SHP77 (cell line): ENCODE data around the gene PDXP.

Experiments
- DNase-seq, 2 experiments: peaks; one replicate each; lab custom pipeline; 2025; lab: John Stamatoyannopoulos, UW

The PDXP gene

DNA sequence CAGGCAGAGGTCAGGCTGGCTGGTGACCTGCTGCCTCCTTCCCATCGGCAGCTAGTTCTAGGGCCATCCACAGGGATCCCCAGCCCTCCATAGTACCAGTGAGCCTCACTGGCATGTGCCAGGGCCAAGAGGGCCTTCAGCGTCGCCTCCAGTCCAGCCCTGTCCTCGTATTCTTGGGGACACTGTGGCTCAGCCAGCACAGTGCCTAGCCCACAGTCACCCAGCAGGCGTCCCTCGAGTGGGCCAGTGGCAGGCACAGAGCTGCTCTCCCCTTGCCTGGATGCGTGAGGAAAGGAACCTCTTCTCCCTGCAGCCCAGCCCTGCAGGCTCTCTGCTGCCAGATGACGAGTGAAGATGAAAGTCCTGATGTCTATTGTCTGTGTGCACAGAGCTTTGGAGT, 29.7 kb upstream of the PDXP start:
- no peak for DNase-seq

DNA sequence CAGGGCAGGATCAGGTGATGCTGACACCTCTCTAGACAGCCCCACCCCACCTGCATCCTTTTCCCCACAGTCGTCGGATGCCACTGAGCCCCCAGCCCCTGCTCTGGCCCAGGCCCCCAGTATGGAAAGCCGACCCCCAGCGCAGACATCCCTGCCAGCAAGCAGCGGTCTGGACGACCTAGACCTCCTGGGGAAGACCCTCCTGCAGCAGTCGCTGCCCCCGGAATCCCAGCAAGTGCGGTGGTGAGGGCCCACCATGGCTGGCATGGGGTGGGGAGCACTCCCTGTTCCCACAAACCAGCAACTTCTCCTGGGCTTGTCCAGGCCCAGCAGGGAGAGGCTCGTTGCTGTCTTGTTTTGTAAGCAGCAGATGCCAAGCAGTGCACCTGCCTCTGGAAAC, 28.6 kb upstream of the PDXP start:
- DNase-seq = no peak

DNA sequence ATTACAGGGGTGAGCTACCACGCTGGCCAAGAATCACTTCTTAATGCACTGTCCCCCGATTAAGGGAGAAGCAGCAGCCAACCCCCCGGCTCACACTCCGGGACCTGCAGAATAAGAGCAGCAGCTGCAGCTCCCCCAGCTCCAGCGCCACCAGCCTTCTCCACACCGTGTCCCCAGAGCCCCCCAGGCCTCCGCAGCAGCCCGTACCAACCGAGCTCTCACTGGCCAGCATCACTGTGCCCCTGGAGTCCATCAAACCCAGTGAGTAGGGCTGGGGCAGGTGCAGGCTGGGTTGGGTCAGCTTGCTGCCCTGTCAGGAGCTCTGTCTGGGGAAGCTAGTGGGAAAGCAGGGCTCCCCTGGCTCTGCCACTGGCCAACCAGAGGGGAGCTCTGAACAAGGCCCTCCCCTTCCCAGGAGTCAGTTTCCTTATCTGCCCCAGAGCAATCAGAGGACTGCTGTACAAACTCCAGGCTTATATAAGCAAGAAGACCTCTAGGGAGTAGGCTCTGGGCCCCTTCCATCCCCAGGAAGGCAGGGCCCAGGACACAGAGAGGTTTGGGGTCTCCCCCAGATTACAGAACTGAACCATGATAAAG, 27.6 kb upstream of the PDXP start:
- DNase-seq = no peak

DNA sequence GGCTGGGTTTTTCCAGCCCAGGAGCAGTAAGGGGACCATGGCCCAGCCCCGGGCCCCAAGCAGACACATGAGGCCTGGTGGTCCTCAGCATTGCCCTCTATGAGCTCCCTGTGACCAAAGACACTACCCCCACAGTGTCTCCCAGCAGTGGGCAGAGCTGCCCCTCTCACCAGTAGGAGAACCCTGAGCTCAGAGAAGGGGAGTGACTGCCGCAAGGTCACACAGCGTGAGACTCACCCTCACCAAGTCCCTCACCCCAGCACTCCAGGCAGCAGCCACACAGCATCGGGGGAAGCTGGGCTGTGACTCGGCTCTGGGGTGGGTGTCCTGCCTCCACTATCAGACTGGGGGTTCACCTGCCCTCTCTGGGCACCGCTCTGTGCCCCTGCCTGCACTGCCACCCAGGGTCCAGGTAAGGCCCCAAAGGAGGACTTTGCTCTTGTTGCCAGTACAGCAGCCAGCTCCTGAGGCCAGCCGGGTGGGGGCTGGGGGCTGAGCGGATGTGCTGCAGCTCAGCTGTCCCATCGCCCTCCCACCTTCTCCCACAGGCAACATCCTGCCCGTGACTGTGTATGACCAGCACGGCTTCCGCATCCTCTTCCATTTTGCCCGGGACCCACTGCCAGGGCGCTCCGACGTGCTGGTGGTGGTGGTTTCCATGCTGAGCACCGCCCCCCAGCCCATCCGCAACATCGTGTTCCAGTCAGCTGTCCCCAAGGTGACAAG, 26.9 kb upstream of the PDXP start:
- no peak for DNase-seq

DNA sequence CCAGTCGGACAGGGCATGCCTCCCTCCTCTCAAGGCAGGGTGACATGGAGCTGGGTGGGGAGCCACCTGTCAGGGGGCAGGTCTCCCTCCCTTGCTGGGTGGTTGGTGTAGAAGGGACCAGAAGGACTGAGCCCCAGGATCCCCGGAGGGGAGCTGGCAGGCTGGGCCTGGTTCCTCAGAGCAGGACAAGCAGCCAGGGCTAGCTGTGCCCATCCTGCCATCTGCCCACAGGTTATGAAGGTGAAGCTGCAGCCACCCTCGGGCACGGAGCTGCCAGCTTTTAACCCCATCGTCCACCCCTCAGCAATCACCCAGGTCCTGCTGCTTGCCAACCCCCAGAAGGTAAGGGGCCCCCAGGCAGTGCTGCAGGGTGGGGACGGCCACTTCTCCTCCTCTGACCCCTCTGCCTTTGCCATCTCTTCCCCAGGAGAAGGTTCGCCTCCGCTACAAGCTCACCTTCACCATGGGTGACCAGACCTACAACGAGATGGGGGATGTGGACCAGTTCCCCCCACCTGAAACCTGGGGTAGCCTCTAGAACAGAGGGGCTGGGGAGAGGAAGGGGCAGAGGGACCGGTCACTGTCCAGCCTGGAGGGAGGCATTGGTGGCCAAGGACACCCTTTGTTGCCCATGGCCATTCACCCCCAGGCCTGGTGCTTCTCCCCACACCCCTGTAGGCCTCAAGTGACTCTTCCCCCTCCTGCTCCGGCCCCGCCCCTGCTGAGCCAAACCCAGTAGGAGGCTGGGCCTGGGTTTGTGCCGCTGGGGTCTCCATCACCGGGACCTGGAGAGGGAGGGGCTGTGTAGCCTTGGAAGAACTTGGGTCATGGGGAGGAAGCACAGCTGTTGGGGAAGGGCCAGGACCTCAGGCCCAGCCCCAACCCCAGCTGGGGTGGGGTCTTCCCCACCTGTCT, 26.1 kb upstream of the PDXP start:
- no peak for DNase-seq

DNA sequence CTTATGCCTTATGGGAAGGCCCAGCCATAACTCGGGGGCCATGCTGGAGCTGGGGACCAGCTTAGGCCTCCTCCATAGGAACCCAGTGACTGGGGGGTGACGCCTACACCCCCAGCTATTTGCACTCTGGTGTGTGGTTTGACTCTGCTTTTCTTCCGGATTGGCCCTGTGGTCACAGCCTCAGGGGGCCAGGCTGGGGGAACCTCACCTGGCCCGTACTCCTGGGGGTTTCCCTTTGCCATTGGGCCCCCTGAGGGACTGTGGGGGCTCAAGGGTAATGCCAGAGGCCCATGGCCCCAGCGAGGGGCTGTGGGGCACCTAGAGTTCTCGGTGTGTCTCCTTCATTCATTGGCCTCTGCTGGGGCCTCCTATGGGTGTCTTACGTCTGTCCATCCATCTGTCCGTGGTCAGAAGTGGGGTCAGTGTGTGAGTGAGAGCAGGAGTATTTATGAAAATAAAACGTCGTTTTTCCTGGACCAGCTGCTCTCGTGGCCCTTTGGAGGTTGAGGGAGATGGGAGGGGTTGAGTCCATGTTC, 25.4 kb upstream of the PDXP start:
- DNase-seq = no peak

DNA sequence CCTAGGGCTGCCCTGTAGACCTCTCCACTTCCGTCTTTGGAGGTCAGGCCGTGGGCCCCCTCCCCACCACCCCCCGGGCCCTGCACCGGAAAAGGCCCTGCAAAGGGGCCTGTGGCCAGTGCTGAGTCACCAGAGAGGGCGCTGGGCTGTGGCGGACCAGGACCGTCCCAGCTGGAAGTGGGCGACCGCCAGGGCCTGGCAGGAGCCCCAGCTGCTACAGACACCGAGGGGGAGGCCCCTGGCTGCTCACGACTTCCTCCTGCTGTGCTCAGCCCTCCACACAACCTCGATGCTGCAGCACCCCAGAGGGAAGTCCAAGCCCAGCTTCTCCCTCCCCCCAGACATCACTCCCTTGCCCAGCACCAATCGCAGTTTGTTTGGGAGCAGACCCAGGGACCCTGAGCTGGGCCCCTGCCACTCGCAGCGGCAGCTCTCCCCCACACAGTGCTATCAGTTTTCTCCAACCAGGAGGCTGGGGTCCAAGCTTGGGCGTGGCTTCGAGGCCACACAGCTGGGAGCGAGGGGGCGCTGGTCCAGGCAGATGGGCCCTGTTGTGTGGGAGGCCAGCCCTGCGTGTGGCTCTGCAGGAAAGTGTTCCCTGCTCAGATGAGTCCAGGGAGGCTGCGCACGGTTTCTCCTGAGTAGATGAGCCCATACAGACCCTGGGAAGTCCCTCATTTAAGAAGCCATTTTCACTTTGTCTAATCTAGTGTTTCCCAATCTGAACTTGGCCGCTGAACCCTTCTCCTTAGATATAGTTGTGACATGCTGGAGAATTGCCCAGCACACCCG, 24.7 kb upstream of the PDXP start:
- DNase-seq = peak; percentile 53 to 73

DNA sequence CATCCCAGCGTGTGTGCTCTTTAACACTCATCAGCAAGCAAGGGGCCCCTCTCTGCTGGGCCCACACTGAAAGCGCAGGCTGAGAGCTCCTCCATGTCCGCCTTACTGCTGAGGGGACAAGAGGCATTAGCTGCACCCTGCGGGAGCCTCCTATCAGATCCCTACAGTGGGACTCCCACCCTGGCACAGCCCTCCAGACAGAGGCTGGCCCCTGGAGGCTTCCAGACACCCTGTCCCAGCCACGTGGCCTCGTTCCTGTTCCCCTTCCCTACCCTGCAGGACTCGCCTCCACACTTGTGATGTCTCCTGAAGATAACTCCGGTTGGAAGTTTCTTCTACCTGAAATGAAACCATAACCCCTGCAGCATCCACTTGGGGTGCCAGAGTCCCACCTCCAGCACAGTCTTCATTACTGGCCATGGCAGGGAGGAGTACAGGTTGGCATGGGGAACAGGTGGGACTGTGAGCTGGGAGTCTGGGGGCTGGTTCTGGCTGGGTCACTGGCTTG, 24.1 kb upstream of the PDXP start:
- DNase-seq = peak in 1 of 2 experiments; percentile 14

DNA sequence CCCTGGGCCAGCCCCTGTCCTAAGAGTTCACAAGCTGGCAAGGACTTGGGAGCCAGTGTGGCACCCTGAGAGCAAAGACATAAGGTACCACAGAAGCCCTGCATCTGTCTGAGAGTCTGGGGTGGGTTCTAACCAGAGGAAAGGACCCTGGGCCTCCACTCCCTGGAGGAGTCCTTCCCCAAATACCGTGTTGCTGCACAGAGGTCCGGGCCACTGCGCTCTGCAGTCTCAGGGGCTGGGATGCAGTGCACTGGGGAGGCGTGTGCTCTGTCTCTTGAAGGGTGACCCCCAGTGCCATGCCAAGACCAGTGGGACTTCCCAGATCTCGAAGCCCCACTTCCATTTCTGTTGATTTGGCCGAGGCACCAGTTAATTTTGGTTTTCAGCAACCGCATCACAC, 23.4 kb upstream of the PDXP start:
- no peak for DNase-seq

DNA sequence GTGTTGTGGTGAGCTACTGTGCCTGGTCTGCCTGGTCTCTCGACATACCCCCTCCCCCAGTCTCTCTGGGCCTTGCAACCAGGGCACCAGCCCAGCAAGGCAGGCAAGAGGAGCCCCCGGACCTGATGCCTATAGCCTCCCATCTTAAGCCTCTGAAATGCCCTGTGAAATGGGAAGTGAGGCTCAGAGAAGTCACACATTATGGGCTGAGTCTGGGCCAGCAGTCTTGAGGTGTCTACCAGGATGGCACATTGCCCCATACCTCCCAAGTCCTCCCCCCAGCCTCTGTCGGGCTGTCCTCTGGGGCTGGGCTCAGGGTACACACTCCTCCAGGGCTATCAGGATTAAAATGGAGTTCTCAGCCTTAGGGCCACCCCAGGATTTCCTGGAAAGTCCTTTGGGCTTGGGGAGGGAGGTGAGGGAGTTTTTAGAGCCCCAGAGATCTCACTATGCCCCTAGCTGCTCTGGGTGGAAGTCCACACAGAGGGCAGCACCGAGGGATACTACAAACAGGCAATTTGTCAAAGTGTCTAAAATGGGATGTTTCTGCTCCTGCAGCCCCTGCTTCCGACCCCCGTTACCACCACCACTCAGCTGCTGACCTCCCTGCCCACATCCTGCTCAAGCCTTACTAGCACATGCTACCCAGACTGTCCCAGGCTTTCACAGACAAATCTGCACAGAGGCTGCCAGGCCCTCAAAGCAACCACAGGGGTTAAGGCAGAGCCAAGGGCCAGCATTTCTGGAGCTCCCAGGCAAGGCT, 22.2 kb upstream of the PDXP start:
- no peak for DNase-seq

DNA sequence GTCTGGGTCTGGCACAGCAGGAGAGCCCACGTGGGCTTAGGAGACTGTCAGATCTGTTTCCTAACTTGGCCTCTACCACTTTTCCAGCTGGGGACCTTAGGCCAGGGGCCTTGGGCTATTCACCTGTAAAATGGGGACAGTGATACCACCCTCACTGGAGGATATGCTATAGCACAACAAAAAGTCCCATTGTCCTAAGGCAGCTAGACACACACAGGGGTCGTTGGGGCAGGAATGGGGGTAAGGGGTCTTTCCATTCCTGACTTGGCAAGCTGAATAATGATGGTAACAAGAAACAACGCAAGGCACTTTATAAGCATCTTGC, 21.6 kb upstream of the PDXP start:
- no peak for DNase-seq

DNA sequence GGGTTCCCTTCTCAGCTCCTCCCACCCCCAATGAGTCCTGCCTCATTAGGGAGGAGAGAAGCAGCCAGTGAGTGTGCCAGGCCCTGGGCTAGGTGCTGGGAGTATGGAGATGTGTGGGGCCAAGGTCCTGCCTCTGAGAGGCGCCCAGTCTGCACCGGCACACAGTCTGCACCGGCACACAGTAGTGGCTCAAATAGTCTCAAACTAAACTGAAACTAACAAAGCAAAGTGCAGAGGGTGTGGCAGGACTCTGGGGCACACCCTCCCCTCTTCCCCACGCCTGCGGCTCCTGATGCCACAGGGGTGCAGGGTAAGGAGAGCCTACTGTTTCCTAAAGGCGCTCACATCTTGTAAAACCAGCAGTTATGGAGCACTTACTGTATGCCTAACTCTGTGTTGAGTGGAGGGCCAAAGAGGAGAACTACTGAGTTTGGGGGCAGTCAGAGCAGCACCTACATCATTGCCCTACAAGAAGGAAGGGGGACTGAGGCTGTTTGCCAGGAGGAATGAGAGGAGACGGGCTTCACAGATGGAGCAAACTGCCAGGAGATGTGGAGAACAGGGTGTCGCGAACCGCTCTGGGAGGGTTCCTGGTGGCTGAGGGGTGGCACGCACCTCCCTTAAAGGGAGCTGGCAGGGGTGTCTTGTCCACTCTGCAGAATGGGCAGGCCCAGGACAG, 20.0 kb upstream of the PDXP start:
- no peak for DNase-seq

DNA sequence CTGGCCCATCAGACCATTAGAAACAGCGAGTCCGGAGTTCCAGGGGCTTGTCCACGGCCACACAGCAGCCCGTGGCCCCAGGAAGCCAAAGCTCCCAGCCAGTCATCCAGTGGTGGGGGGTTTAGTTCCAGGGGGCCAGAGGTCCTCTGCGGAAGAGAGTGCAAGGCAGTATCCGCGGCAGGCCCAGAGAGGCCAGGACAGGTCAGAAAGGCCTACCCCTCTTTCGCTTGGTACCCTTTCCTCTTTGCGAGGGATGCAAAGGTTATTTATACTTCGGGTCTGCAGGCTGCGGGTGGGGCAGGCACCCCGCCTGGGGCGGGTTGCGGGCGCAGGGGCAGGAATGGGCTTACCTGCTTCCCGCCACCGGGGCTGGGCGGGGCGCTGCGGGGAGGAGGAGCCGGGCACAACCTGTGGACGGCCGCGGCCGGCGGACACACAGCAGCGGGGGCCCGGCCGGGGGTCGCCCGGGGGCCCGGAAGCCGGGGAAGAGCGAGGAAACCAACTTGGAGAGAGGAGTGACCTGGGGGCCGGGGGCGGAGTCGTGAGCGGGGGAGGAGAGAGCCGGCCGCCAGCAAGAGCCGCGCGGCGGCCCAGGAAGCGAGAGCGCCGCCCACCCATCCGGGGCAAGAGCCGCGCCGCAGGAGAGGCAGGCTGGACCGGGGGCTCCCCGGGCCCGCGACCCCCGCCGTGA, 19.3 kb upstream of the PDXP start, which contains the start of gene SH3BP1:
TSS of gene SH3BP1 (plus strand) at position 600 of the 691 bp plus-strand sequence. CDS start 119 bp downstream, outside the sequence.
- DNase-seq = peak in 1 of 2 experiments; percentile 36

DNA sequence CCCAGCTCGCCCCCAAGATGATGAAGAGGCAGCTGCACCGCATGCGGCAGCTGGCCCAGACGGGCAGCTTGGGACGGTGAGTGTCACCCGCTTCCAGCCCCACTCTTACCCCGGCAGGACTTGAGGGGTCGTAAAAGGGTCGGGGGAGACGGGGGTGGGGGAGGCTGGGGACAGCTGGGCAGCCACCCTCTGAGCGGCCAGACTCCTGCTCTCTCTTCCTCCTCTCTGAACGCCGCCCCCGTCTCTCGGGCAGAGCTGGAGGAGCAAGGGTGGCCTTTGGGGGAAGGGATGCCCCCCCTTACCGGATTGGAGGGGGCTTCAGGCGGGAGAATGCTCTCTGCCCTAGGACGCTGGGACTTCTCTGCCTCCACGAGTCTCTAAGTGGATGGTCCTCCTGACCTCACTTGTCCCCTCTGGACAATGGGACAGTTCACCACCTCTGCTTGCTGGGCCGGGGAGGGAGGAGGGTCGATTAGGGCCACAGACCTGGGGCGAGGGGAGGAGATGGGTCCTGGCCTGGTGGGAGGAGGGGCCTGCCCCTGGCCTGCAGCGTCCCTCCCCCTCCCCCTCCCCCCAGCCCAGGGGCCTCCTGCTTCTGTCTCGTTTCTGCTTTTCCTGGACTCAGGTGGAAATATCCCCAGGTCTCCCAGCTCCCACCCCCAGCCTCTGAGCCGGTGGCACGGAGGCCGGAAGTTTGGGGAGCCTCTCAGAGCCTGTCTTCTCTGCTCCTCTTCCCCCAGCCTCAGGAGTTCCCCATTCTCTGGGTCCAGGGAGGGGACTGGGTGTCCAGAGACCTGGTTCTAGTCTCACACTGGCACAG, 18.5 kb upstream of the PDXP start:
- DNase-seq = no peak

DNA sequence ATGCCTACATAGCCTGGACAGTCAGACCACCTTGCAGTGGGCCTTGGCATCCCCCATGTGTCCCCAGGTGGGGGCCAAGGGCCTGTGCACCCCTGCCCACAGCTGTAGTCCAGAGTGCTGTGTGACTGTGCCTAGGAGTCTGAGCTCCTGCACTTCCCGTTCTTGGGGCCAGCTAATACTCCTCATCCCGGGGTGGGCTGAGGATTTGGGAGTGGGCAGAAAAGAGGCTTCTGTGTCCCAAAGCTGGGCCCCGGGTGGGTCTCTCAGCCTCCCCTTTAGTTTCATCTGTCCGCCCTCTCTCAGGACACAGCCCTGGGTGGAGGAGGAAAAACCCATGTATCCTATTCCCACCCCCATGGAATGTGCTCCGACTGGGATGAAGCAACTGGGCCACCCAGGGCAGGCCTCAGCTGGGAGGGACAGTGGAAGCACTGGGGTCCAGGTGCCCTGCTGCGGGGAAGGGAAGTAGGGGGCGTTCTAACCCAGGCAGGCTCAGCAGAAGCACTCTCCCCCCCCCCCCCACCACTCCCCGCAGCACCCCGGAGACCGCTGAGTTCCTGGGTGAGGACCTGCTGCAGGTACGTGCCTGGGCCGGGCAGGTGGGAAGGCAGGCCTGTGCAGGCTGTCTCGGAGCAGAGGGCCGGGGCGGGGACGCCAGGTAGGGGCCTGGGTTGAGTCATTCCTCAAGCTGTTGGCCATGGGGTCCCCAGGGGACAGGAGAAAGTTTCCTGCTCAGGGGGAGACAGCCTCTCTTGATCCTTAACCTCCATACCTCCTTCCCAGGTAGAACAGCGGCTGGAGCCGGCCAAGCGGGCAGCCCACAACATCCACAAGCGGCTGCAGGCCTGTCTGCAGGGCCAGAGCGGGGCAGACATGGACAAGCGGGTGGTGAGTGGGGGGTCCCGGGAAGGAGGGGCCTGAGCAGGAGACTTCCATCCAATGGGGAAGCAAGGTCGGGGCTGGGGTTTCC, 17.6 kb upstream of the PDXP start:
- DNase-seq = no peak

DNA sequence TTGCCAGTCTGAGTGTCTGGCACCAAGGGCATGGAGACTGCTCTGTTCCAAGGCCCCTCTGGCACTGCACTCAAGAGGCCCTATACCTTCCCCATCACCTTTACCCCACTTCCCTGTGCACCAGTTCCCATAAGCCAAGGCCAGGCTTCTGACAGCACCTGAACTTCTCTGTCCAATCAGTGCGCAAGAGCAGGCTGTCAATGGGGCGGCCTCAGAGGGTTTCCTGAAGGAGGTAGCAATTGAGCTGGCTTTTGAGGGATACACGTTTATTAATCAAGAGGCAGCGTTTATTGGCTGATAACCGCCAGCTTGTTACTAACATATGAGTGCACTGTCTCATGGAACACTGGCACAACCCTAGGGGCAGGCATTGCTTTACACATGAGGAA, 17.0 kb upstream of the PDXP start:
- DNase-seq = no peak

DNA sequence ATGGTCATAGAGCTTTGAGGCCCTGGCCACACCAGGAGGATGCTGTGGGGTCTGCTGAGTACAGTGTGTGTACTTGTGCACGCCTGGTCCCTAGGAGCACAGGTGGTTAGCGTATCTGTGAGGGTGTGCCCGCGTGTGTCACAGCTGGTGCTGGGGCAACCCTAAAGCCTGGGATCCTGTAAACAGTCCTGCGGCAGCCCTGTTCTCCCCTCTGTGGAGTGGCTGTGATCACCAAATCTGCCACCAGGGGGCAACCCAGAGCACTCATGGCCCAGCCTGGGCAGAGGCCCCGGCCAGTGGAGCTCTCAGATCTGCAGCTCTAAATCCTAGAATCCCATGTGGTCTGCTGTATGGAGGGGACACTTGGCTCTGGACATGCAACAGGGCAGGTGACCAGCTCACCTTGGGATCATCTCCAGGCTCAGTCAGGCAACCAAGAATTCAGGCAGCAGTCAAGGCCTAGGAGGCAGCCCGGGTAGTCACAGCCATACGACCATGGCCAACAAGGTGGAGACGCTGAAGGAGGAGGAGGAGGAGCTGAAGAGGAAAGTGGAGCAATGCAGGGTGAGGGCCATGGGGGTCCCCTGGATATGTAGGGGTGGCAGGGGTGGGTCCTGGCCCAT, 15.2 kb upstream of the PDXP start:
- DNase-seq = peak; percentile 64 to 75
